Lung microvascular endothelial cell (primary cell): Measurements from ENCODE around the gene AMOT. TPM values are rescaled to one million over a fixed set of nuclear protein-coding genes. Genes with fewer than 3 reads are reported as not detected.

ENCODE experiments used
- DNase-seq, 2 donors: peaks; one replicate each; pipeline versions ENCODE4 v3.0.0 to v3.0.0-alpha.2; 2010; ENCODE audit warnings: low read depth in 2 of 2
- total RNA-seq: library from RNA; depleted of rRNA; stranded (reverse); fragments of >200 nt; gene quantifications from 2 replicates; pipeline ENCODE4 v1.2.1, GENCODE V29; 2014

Gene AMOT
- total RNA-seq, 1 donor from 2014 or later, result 7.1 TPM

DNA sequence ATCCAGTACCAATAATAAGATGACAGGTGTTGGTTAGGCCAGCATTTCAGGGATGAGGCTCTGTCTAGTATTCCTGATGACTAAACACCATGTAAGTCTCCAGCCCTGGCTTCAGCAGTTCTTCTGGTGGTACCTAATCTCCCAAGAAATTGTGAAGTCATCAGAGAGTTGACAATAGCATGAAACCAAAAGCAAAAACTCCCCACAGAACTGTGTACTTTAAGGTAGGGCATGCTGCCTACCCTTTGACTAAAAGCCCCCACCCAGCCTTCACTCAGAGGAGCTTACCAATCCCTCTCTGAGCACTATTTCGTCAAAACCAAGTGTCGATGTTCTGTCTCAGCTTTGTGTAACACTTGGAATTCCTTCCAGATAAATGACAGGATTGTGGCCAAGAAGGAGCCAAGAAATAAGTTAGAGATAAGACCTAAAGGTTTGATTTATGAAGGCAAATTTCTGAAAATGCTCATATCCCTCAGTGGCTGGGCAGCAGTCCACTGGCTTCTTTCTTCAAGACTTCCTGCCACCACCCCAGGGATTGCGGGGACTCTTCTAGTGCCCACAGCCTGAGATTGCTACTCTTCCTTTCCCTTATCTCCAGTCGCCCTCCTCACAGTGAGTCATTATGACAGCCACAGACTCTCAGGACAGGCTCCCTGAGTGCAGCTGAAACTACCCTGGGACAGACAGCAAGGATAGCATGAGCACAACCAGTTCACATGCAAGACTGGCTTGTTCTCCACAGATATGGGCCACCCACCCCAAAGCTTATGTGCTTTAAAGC, 93.6 kb downstream of the AMOT start:
- DNase-seq, result no peak

GRCh38 chrX:112738347-112739033, 102.1 kb downstream of the AMOT start:
- DNase-seq, result no peak

GRCh38 chrX:112736310-112736709, 104.3 kb downstream of the AMOT start:
- DNase-seq, result no peak

DNA sequence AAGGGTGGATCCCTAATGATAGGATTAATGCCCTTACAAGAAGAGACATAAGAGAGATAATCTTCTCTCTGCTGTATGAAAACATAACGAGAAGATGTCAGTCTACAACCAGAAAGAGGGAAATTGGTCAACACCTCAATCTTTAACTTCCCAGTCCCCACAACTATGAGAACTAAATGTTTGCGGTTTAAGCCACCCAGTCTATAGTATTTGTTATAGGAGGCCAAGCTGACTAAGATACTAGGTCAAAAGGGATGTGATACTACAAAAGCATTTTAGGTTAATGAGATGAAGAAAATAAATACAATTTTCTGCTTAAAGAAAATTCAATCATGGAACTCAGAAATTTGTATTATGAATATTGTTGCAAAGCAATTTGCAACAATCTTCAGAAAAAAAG, 105.5 kb downstream of the AMOT start:
- DNase-seq, result no peak

- no peak for DNase-seq
Observed at GRCh38 chrX:112734290-112734689, 106.3 kb downstream of the AMOT start.

GRCh38 chrX:112731793-112732192, 108.8 kb downstream of the AMOT start:
- DNase-seq, result no peak

Other genes with a start within 250 kb of the AMOT start
- gene LHFPL1, start 160.9 kb downstream of the AMOT start, total RNA-seq, result under 0.01 TPM in 2 replicates